ENCODE results near the gene CHST10. TPM values are rescaled to one million over a fixed set of nuclear protein-coding genes. Genes with fewer than 3 reads are reported as not detected.

CHST10 gene
- total RNA-seq, 1 experiment from 2014 or later: 29.7 TPM

DNA sequence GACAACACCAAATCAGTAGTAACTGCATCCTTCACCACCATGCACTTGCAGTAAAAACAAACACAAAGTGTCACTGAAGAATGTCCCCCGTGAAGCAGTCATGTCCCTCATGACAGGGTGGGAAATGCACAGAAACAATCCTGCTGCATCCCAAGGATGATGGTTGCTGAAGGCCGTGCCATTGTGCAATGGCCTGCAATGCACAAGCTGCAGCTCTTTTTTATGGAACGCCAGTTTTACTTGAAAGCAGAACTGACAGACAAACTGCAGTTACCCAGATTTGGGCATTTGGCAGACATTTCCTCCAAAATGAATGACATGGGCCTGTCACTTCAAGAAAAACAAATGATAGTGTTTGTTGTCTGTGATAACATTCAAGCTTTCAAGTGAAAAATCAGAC, 2.4 kb upstream of the CHST10 start:
- no peak overlapping the region for H3K4ac ChIP-seq (ENCODE audit: low read depth, low read length)
- H3K9me3 ChIP-seq (ENCODE audit: control insufficient read depth, low read depth, low read length): no peaks in the 10 kb centered on the region
- no peak overlapping the region for H3K27ac ChIP-seq (ENCODE audit: insufficient read length, low read depth, low read length)
- H3K18ac ChIP-seq (ENCODE audit: insufficient read length, low read depth, low read length): no peak overlapping the region
- H3K79me1 ChIP-seq (ENCODE audit: insufficient read depth, low read depth, low read length, poor library complexity, severe bottlenecking): no peaks in the 10 kb centered on the region
- no peak overlapping the region for H2BK5ac ChIP-seq (ENCODE audit: insufficient read length, low read length)
- Mint-ChIP-seq H3K27ac (no peak overlapping the region), H3K9me3 (no peaks in the 10 kb centered on the region; a peak in 1 of 5 replicates), H3K4me3 (no peak overlapping the region), H3K27me3 (ENCODE audit: low read depth) (peaks cover 2% of the 10 kb centered on the region; the same call in 1 of the 2 replicates), H3K36me3 (ENCODE audit: insufficient read depth in 1 of 3, low read depth in 3 of 3) (peaks cover 0 to 2% (median 0%) of the 10 kb centered on the region in 3 experiments; a peak in 2 of 7 replicates), H3K4me1 (peaks cover 30 to 39% of the 10 kb centered on the region in 2 experiments)
- no peaks in the 10 kb centered on the region for H3K27me3 ChIP-seq (ENCODE audit: insufficient read depth, low read length)
- no peak overlapping the region for H2BK120ac ChIP-seq (ENCODE audit: low read depth, low read length, poor library complexity, severe bottlenecking)
- no peak overlapping the region for H3K9ac ChIP-seq (ENCODE audit: extremely low read depth, insufficient read length, low read length)
- peak overlapping the region; percentile 95 for H3K23ac ChIP-seq (ENCODE audit: insufficient read length, low read depth, low read length)
- H3K79me2 ChIP-seq (ENCODE audit: insufficient read depth, low read length): peaks cover 4% of the 10 kb centered on the region; the same call in 1 of the 2 replicates
- H3K4me1 ChIP-seq (ENCODE audit: insufficient read depth, low read length): no peaks in the 10 kb centered on the region; the same call in 1 of the 2 replicates
- no peak overlapping the region for H3K14ac ChIP-seq (ENCODE audit: insufficient read depth, low read length)
- H4K8ac ChIP-seq (replicated peaks; ENCODE audit: insufficient read length, low read depth, low read length): no peak overlapping the region
- no peak overlapping the region for H2BK15ac ChIP-seq (ENCODE audit: low read depth, low read length)
- no peak overlapping the region for H2BK12ac ChIP-seq (ENCODE audit: insufficient read length, low read depth, low read length)
- peaks cover 13% of the 10 kb centered on the region for H3K23me2 ChIP-seq (ENCODE audit: insufficient read length, low read depth, low read length, poor library complexity, severe bottlenecking)
- DNase-seq: no peak
- no peak overlapping the region for H2AK5ac ChIP-seq (ENCODE audit: insufficient read length, low read length)
- no peak overlapping the region for H3K4me2 ChIP-seq (ENCODE audit: insufficient read depth, insufficient read length, low read length)
- H4K5ac ChIP-seq (ENCODE audit: insufficient read length, low read depth, low read length): no peak overlapping the region
- TF ChIP-seq, protein P1, sequence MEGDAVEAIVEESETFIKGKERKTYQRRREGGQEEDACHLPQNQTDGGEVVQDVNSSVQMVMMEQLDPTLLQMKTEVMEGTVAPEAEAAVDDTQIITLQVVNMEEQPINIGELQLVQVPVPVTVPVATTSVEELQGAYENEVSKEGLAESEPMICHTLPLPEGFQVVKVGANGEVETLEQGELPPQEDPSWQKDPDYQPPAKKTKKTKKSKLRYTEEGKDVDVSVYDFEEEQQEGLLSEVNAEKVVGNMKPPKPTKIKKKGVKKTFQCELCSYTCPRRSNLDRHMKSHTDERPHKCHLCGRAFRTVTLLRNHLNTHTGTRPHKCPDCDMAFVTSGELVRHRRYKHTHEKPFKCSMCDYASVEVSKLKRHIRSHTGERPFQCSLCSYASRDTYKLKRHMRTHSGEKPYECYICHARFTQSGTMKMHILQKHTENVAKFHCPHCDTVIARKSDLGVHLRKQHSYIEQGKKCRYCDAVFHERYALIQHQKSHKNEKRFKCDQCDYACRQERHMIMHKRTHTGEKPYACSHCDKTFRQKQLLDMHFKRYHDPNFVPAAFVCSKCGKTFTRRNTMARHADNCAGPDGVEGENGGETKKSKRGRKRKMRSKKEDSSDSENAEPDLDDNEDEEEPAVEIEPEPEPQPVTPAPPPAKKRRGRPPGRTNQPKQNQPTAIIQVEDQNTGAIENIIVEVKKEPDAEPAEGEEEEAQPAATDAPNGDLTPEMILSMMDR (conservative IDR thresholded peaks at IDR 0.05): no peak
- no peak overlapping the region for H3T11ph ChIP-seq (ENCODE audit: low read length)
- no peak overlapping the region for H2BK20ac ChIP-seq (ENCODE audit: low read depth, low read length, poor library complexity, severe bottlenecking)
- H4K91ac ChIP-seq (ENCODE audit: insufficient read length, low read depth, low read length): no peak overlapping the region
- no peak overlapping the region for H3K56ac ChIP-seq (ENCODE audit: insufficient read length, low read depth, low read length)
- no peaks in the 10 kb centered on the region for H4K20me1 ChIP-seq (ENCODE audit: control insufficient read depth, insufficient read depth, insufficient read length)
- no CpG with 5 or more reads among the region's 3 CpGs for WGBS (ENCODE audit: extremely low coverage, insufficient read length, low lambda C conversion rate)
- no peak overlapping the region for H2AFZ ChIP-seq (ENCODE audit: low read length)
